ENCODE results near the gene EEF1AKMT2. TPM values are rescaled to one million over a fixed set of nuclear protein-coding genes. Genes with fewer than 3 reads are reported as not detected.

EEF1AKMT2 gene
- total RNA-seq, 2 donors from 2014 or later = 2.6 to 14.3 TPM

DNA sequence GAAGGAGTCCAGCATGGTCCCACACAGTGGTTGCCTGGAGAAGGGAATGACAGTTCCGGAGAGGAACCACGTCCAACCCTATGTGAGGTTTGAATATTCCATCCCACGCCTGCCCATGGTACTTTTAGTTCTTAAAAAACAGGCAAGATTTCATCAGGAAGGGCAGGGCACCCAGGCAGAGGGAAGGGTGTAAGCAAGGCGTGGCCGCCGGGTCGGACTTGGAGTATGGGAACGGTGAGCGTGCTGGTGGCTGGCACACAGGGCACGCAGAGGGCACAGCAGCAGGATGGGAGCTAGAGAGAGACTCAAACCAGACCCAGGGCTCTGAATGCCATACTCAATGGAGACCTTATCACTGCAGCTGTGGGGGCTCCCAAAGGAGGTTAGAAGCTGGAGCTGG is 81.8 kb downstream of the EEF1AKMT2 start:
- Histone ChIP-seq H3K27me3 (no peaks in the 10 kb centered on the region), H3K4me1 (peaks cover 26% of the 10 kb centered on the region), H3K4me3 (no peak overlapping the region), H3K27ac (no peak overlapping the region), H3K36me3 (replicated peaks in 1 of 2; ENCODE audit: insufficient read depth in 1 of 2, low read depth in 2 of 2) (no peaks in the 10 kb centered on the region), H3K9me3 (no peaks in the 10 kb centered on the region)
- TF ChIP-seq, protein P1, sequence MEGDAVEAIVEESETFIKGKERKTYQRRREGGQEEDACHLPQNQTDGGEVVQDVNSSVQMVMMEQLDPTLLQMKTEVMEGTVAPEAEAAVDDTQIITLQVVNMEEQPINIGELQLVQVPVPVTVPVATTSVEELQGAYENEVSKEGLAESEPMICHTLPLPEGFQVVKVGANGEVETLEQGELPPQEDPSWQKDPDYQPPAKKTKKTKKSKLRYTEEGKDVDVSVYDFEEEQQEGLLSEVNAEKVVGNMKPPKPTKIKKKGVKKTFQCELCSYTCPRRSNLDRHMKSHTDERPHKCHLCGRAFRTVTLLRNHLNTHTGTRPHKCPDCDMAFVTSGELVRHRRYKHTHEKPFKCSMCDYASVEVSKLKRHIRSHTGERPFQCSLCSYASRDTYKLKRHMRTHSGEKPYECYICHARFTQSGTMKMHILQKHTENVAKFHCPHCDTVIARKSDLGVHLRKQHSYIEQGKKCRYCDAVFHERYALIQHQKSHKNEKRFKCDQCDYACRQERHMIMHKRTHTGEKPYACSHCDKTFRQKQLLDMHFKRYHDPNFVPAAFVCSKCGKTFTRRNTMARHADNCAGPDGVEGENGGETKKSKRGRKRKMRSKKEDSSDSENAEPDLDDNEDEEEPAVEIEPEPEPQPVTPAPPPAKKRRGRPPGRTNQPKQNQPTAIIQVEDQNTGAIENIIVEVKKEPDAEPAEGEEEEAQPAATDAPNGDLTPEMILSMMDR (IDR thresholded peaks at IDR 0.05) = no peak
- no peak for TF ChIP-seq POLR2A (IDR thresholded peaks at IDR 0.05)
- no peak for ATAC-seq
- 81 to 86% methylated on average over 9 to 10 of the region's 10 CpGs for WGBS, 2 donors
- intact Hi-C loops (cut with DNase I) = no loop called here
- DNase-seq = no peak

- H3K36me3 ChIP-seq (replicated peaks in 1 of 2; ENCODE audit: insufficient read depth in 1 of 2, low read depth in 2 of 2) = no peaks in the 10 kb centered on the region
- ATAC-seq (no peak), DNase-seq (no peak)
- H3K27me3 ChIP-seq = no peaks in the 10 kb centered on the region
- H3K27ac ChIP-seq = no peak overlapping the region
- intact Hi-C loops (cut with DNase I) = no loop called here
- TF ChIP-seq, protein P1 (IDR thresholded peaks at IDR 0.05) = no peak
- no peak for TF ChIP-seq POLR2A (IDR thresholded peaks at IDR 0.05)
- H3K9me3 ChIP-seq = no peaks in the 10 kb centered on the region
- H3K4me3 ChIP-seq = no peak overlapping the region
- H3K4me1 ChIP-seq = peaks cover 31% of the 10 kb centered on the region
- 75 to 95% methylated on average over 10 to 11 of the region's 11 CpGs for WGBS, 2 donors
Measured at GRCh38 chr10:124708922-124709520, 82.7 kb downstream of the EEF1AKMT2 start.

DNA sequence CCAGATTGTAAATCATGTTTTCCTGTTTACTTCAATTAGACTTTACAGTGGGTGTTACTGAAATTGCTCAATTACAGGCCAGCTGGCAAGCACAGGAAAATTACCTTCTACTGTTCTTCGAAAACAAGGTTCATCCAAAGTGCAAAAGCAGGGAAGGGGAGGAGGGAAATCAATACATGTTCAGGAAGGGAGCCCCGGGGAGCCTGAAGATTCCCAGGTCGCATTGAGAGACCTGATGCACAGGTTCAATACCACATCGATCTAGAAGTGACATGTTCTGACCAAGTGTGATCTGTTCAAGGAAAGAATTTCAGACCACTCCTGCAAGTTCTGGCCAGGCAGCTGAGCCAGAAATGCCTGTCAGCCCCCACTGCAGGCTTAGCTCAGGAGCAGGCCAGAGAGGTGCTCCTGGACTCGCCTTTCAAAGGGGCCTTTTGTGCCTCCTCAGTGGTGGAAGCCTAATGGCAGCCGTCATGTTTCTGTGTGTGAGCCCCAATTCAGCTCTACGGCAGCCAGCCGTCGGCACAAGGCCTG is 83.4 kb downstream of the EEF1AKMT2 start:
- Histone ChIP-seq H3K4me1 (peaks cover 39% of the 10 kb centered on the region), H3K27me3 (no peaks in the 10 kb centered on the region), H3K27ac (peak overlapping the region in 3 of 4 donors; percentile 15 to 39 (median 35)), H3K4me3 (no peak overlapping the region), H3K36me3 (replicated peaks in 1 of 2; ENCODE audit: insufficient read depth in 1 of 2, low read depth in 2 of 2) (no peaks in the 10 kb centered on the region), H3K9me3 (no peaks in the 10 kb centered on the region)
- 50 to 58% methylated on average over 6 to 9 of the region's 9 CpGs for WGBS, 2 donors
- DNase-seq = no peak
- intact Hi-C loops (cut with DNase I) = no loop called here
- peak; percentile 27 for ATAC-seq
- TF ChIP-seq, protein P1 (IDR thresholded peaks at IDR 0.05) = no peak
- TF ChIP-seq POLR2A (IDR thresholded peaks at IDR 0.05) = no peak

Small RNA genes lying within 50 kb of the gene (small RNA-seq; reads per million reads assigned to genes)
- gene RF00019 = not detected

Other genes with a start within 250 kb of the EEF1AKMT2 start
- 10 to 100 TPM; 17.1 to 21.1 TPM for gene FAM53B, start 47.5 kb downstream of the EEF1AKMT2 start, total RNA-seq
- 1 to 10 TPM; 4.3 to 7.3 TPM for gene ABRAXAS2, start 9.9 kb upstream of the EEF1AKMT2 start, total RNA-seq
- 10 to 100 TPM; 12.2 to 21.1 TPM for gene ZRANB1, start 150.2 kb upstream of the EEF1AKMT2 start, total RNA-seq